ENCODE measurements around the gene CEACAM3.

Gene CEACAM3

GRCh38 chr19:41847351-41848105 is 51.1 kb downstream of the CEACAM3 start:
- Histone ChIP-seq H3K36me3 (ENCODE audit: insufficient read depth, low read length) (no peaks in the 10 kb centered on the region), H3K4me3 (ENCODE audit: low read depth in 1 of 2, low read length in 2 of 2) (no peak overlapping the region), H3K9me3 (ENCODE audit: low read length) (no peaks in the 10 kb centered on the region), H3K27ac (ENCODE audit: low read depth, low read length) (no peak overlapping the region), H3K9ac (ENCODE audit: low read length) (no peak overlapping the region), H3K4me1 (ENCODE audit: insufficient read depth, low read length) (no peaks in the 10 kb centered on the region), H3K27me3 (ENCODE audit: control insufficient read depth in 1 of 2, insufficient read depth in 2 of 2, low read length in 2 of 2) (peaks cover 0 to 5% of the 10 kb centered on the region in 2 donors)

GRCh38 chr19:41848666-41849065 is 52.3 kb downstream of the CEACAM3 start:
- Histone ChIP-seq H3K27ac (ENCODE audit: low read depth, low read length) (no peak overlapping the region), H3K4me1 (ENCODE audit: insufficient read depth, low read length) (no peaks in the 10 kb centered on the region), H3K9ac (ENCODE audit: low read length) (no peak overlapping the region), H3K36me3 (ENCODE audit: insufficient read depth, low read length) (no peaks in the 10 kb centered on the region), H3K9me3 (ENCODE audit: low read length) (no peaks in the 10 kb centered on the region), H3K4me3 (ENCODE audit: low read depth in 1 of 2, low read length in 2 of 2) (no peak overlapping the region), H3K27me3 (ENCODE audit: control insufficient read depth in 1 of 2, insufficient read depth in 2 of 2, low read length in 2 of 2) (peaks cover 0 to 5% of the 10 kb centered on the region in 2 donors)

- Histone ChIP-seq H3K9ac (ENCODE audit: low read length) (no peak overlapping the region), H3K27me3 (ENCODE audit: control insufficient read depth in 1 of 2, insufficient read depth in 2 of 2, low read length in 2 of 2) (peaks cover 0 to 5% of the 10 kb centered on the region in 2 donors)
Measured at GRCh38 chr19:41849067-41849466, 52.7 kb downstream of the CEACAM3 start.

GRCh38 chr19:41850381-41850780 is 54.0 kb downstream of the CEACAM3 start:
- Histone ChIP-seq H3K9ac (ENCODE audit: low read length) (no peak overlapping the region), H3K27ac (ENCODE audit: low read depth, low read length) (no peak overlapping the region), H3K36me3 (ENCODE audit: insufficient read depth, low read length) (no peaks in the 10 kb centered on the region), H3K27me3 (ENCODE audit: control insufficient read depth in 1 of 2, insufficient read depth in 2 of 2, low read length in 2 of 2) (peaks cover 0 to 5% of the 10 kb centered on the region in 2 donors), H3K4me1 (ENCODE audit: insufficient read depth, low read length) (no peaks in the 10 kb centered on the region), H3K9me3 (ENCODE audit: low read length) (no peaks in the 10 kb centered on the region), H3K4me3 (ENCODE audit: low read depth in 1 of 2, low read length in 2 of 2) (no peak overlapping the region)

More at GRCh38 chr19:41849067-41849466, 52.7 kb downstream of the CEACAM3 start:
- no peaks in the 10 kb centered on the region for H3K4me1 ChIP-seq (ENCODE audit: insufficient read depth, low read length)
- H3K36me3 ChIP-seq (ENCODE audit: insufficient read depth, low read length) = no peaks in the 10 kb centered on the region
- no peaks in the 10 kb centered on the region for H3K9me3 ChIP-seq (ENCODE audit: low read length)
- no peak overlapping the region for H3K4me3 ChIP-seq (ENCODE audit: low read depth in 1 of 2, low read length in 2 of 2)
- H3K27ac ChIP-seq (ENCODE audit: low read depth, low read length) = no peak overlapping the region

- Histone ChIP-seq H3K4me1 (ENCODE audit: insufficient read depth, low read length) (no peaks in the 10 kb centered on the region), H3K9ac (ENCODE audit: low read length) (no peak overlapping the region), H3K36me3 (ENCODE audit: insufficient read depth, low read length) (no peaks in the 10 kb centered on the region), H3K27ac (ENCODE audit: low read depth, low read length) (no peak overlapping the region), H3K27me3 (ENCODE audit: control insufficient read depth in 1 of 2, insufficient read depth in 2 of 2, low read length in 2 of 2) (peaks cover 0 to 5% of the 10 kb centered on the region in 2 donors), H3K4me3 (ENCODE audit: low read depth in 1 of 2, low read length in 2 of 2) (no peak overlapping the region), H3K9me3 (ENCODE audit: low read length) (no peaks in the 10 kb centered on the region)
Measured at GRCh38 chr19:41851456-41851855, 55.1 kb downstream of the CEACAM3 start.

DNA sequence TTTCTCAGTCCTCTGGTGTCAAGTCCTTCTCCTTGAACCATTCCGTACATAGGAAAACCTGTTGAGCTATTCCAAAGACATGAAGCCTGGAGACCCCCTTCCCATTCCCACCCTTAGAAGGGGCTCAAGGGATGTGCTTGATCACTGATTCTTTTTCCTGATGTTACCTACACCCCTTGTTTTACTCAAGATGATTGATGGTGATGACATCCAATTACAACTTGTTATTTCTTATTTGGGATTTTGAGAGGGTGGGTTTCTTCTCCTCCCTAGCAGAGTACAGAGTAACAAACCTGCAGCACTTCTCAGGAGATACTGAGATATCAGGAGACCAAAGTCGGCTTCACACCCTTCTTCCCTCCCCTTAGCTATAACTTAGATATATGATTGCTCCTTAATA is 57.0 kb downstream of the CEACAM3 start:
- no peak overlapping the region for H3K4me3 ChIP-seq (ENCODE audit: low read depth in 1 of 2, low read length in 2 of 2)
- H3K4me1 ChIP-seq (ENCODE audit: insufficient read depth, low read length) = no peaks in the 10 kb centered on the region
- peaks cover 0 to 5% of the 10 kb centered on the region in 2 donors for H3K27me3 ChIP-seq (ENCODE audit: control insufficient read depth in 1 of 2, insufficient read depth in 2 of 2, low read length in 2 of 2)
- no peak overlapping the region for H3K9ac ChIP-seq (ENCODE audit: low read length)
- no peak overlapping the region for H3K27ac ChIP-seq (ENCODE audit: low read depth, low read length)
- H3K36me3 ChIP-seq (ENCODE audit: insufficient read depth, low read length) = no peaks in the 10 kb centered on the region
- H3K9me3 ChIP-seq (ENCODE audit: low read length) = no peaks in the 10 kb centered on the region

- no peaks in the 10 kb centered on the region for H3K4me1 ChIP-seq (ENCODE audit: insufficient read depth, low read length)
Measured at GRCh38 chr19:41853768-41854167, 57.4 kb downstream of the CEACAM3 start.

DNA sequence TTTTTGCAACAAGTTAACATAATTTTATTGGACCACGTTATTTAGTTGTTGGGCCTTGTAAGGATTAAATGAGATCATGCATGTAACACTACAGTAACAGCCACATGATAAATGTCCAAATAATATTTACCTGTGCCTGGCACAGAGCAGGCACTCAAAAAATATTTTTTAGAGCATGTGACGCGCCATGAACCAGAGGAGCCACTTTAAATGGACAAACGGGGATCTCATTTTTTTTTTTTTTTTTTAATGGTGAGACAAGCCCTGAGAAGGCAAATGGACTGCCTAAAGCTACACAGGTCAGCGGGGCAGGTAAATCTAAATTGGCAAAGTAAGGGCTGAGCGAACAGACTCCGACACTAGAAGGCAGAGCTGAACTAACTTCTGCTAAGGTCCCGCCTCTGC is 62.8 kb downstream of the CEACAM3 start:
- Histone ChIP-seq H3K27me3 (ENCODE audit: control insufficient read depth in 1 of 2, insufficient read depth in 2 of 2, low read length in 2 of 2) (no peaks in the 10 kb centered on the region), H3K4me3 (ENCODE audit: low read depth in 1 of 2, low read length in 2 of 2) (peak overlapping the region in 1 of 2 donors; percentile 86), H3K27ac (ENCODE audit: low read depth, low read length) (no peak overlapping the region), H3K9ac (ENCODE audit: low read length) (peak overlapping the region; percentile 54), H3K9me3 (ENCODE audit: low read length) (no peaks in the 10 kb centered on the region), H3K4me1 (ENCODE audit: insufficient read depth, low read length) (peaks cover 34% of the 10 kb centered on the region), H3K36me3 (ENCODE audit: insufficient read depth, low read length) (peaks cover 32% of the 10 kb centered on the region)

More at GRCh38 chr19:41853768-41854167, 57.4 kb downstream of the CEACAM3 start:
- Histone ChIP-seq H3K4me3 (ENCODE audit: low read depth in 1 of 2, low read length in 2 of 2) (no peak overlapping the region), H3K27ac (ENCODE audit: low read depth, low read length) (no peak overlapping the region), H3K9me3 (ENCODE audit: low read length) (no peaks in the 10 kb centered on the region), H3K27me3 (ENCODE audit: control insufficient read depth in 1 of 2, insufficient read depth in 2 of 2, low read length in 2 of 2) (peaks cover 0 to 5% of the 10 kb centered on the region in 2 donors), H3K9ac (ENCODE audit: low read length) (no peak overlapping the region), H3K36me3 (ENCODE audit: insufficient read depth, low read length) (no peaks in the 10 kb centered on the region)

DNA sequence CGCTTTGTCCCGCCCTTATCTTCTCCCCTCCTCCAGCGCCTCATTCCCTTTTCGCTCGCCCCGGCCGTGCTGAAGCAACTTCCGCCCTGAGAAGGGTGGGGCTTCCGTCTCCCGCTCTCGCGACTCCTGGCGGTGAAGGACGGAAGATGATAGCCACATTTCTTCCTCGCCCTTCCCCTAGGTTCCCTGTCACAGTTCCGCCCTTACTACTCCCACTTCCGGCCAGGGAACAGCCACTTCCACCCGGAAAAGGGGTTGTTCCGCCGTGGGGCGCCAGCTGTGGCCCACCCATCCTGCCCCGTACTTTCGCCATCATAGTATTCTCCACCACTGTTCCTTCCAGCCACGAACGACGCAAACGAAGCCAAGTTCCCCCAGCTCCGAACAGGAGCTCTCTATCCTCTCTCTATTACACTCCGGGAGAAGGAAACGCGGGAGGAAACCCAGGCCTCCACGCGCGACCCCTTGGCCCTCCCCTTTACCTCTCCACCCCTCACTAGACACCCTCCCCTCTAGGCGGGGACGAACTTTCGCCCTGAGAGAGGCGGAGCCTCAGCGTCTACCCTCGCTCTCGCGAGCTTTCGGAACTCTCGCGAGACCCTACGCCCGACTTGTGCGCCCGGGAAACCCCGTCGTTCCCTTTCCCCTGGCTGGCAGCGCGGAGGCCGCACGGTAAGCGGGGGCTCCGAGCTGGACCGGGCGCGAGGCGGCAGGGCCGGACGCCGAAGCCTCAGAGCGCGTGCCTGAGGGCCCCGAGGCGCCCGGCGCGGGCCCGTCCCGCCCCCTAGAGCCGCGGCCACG is 63.4 kb downstream of the CEACAM3 start, which contains the start of gene RPS19:
RPS19 (plus strand) TSS at position 638 of the 801 bp plus-strand sequence. CDS start 520 bp downstream, outside the sequence.
- peak within 1 kb of the TSS; percentile 50 to 86 for H3K4me3 ChIP-seq (ENCODE audit: low read depth in 1 of 2, low read length in 2 of 2)
- H3K9ac ChIP-seq (ENCODE audit: low read length) = peak within 1 kb of the TSS; percentile 95
- H3K27me3 ChIP-seq (ENCODE audit: control insufficient read depth in 1 of 2, insufficient read depth in 2 of 2, low read length in 2 of 2) = no peaks in the 10 kb centered on the region
- peak within 1 kb of the TSS; percentile 88 for H3K27ac ChIP-seq (ENCODE audit: low read depth, low read length)
- H3K9me3 ChIP-seq (ENCODE audit: low read length) = no peaks in the 10 kb centered on the region
- peaks cover 37% of the 10 kb centered on the region for H3K4me1 ChIP-seq (ENCODE audit: insufficient read depth, low read length)
- peaks cover 38% of the 10 kb centered on the region for H3K36me3 ChIP-seq (ENCODE audit: insufficient read depth, low read length)

DNA sequence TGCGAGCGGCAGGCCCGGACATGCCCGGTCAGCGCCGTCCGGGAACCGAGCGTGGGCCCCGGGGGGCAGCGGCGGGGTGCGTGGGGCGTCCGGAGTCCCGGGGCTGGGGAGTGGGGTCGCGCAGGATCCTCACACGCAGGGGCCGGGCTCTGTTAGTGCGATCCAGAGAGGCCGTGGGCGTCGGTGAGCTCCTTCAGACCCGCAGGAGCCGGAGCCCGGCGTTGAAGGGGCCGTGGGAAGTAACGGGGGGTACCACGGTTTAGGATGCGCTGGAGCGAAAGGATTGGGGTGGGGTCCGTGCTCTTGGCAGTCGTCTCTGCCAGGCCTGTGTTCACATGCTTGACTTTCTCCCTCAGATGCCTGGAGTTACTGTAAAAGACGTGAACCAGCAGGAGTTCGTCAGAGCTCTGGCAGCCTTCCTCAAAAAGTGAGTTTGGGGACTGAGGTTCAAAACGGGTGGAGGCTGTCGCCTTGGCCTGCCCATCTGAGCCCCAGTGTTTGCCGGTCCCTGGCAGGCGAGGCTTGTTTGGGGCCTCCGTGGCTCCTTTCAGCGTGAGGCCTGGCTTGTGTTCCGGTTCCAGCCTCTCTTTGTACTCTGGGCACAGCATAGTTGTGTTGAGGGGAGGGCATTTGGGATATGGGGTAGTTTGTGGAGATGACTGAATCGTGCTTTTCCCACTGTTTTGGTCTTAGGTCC is 64.2 kb downstream of the CEACAM3 start:
- peaks cover 44% of the 10 kb centered on the region for H3K36me3 ChIP-seq (ENCODE audit: insufficient read depth, low read length)
- H3K9ac ChIP-seq (ENCODE audit: low read length) = peak overlapping the region; percentile 95
- H3K9me3 ChIP-seq (ENCODE audit: low read length) = no peaks in the 10 kb centered on the region
- peak overlapping the region; percentile 88 for H3K27ac ChIP-seq (ENCODE audit: low read depth, low read length)
- no peaks in the 10 kb centered on the region for H3K27me3 ChIP-seq (ENCODE audit: control insufficient read depth in 1 of 2, insufficient read depth in 2 of 2, low read length in 2 of 2)
- peak overlapping the region; percentile 50 to 86 for H3K4me3 ChIP-seq (ENCODE audit: low read depth in 1 of 2, low read length in 2 of 2)
- H3K4me1 ChIP-seq (ENCODE audit: insufficient read depth, low read length) = peaks cover 37% of the 10 kb centered on the region
